NK-92 (cell line): ENCODE results near the gene MRPL36.
"Not testable (repeated sequence)": the region's sequence is repeated elsewhere in the genome, so short reads cannot be mapped to it uniquely, and the experiment has no call there.

Experiments
- DNase-seq: peaks from one replicate; lab custom pipeline; 2025; ENCODE audit not compliant: unreplicated experiment; lab: John Stamatoyannopoulos, UW

MRPL36 gene

GRCh38 chr5:1797103-1797800, 2.4 kb downstream of the MRPL36 start:
- DNase-seq = no peak

GRCh38 chr5:1796371-1797102, 3.1 kb downstream of the MRPL36 start:
- DNase-seq = no peak

GRCh38 chr5:1795931-1796330, 3.7 kb downstream of the MRPL36 start:
- no peak for DNase-seq

- no peak for DNase-seq
Measured at GRCh38 chr5:1795506-1795905, 4.1 kb downstream of the MRPL36 start.

- DNase-seq = no peak
Measured at GRCh38 chr5:1794901-1795290, 4.7 kb downstream of the MRPL36 start.

- DNase-seq = no peak
Measured at GRCh38 chr5:1793966-1794900, 5.4 kb downstream of the MRPL36 start.

- no peak for DNase-seq
Measured at GRCh38 chr5:1793301-1793740, 6.3 kb downstream of the MRPL36 start.

GRCh38 chr5:1792842-1793266, 6.8 kb downstream of the MRPL36 start:
- DNase-seq = no peak

- DNase-seq = no peak
Measured at GRCh38 chr5:1791176-1791575, 8.5 kb downstream of the MRPL36 start.

- no peak for DNase-seq
Measured at GRCh38 chr5:1789834-1790471, 9.7 kb downstream of the MRPL36 start.

GRCh38 chr5:1789438-1789833, 10.2 kb downstream of the MRPL36 start:
- DNase-seq = not testable (repeated sequence)

- no peak for DNase-seq
Measured at GRCh38 chr5:1788828-1789227, 10.8 kb downstream of the MRPL36 start.

- DNase-seq = no peak
Measured at GRCh38 chr5:1788200-1788599, 11.4 kb downstream of the MRPL36 start.

- no peak for DNase-seq
Measured at GRCh38 chr5:1787472-1788047, 12.1 kb downstream of the MRPL36 start.

- DNase-seq = no peak
Measured at GRCh38 chr5:1786621-1787471, 12.8 kb downstream of the MRPL36 start.

GRCh38 chr5:1785984-1786383, 13.7 kb downstream of the MRPL36 start:
- no peak for DNase-seq

- no peak for DNase-seq
Measured at GRCh38 chr5:1785062-1785461, 14.6 kb downstream of the MRPL36 start.

- no peak for DNase-seq
Measured at GRCh38 chr5:1784197-1785050, 15.2 kb downstream of the MRPL36 start.

GRCh38 chr5:1783216-1783554, 16.5 kb downstream of the MRPL36 start:
- no peak for DNase-seq
